ENCODE results near the gene RASD2.

Gene RASD2

DNA sequence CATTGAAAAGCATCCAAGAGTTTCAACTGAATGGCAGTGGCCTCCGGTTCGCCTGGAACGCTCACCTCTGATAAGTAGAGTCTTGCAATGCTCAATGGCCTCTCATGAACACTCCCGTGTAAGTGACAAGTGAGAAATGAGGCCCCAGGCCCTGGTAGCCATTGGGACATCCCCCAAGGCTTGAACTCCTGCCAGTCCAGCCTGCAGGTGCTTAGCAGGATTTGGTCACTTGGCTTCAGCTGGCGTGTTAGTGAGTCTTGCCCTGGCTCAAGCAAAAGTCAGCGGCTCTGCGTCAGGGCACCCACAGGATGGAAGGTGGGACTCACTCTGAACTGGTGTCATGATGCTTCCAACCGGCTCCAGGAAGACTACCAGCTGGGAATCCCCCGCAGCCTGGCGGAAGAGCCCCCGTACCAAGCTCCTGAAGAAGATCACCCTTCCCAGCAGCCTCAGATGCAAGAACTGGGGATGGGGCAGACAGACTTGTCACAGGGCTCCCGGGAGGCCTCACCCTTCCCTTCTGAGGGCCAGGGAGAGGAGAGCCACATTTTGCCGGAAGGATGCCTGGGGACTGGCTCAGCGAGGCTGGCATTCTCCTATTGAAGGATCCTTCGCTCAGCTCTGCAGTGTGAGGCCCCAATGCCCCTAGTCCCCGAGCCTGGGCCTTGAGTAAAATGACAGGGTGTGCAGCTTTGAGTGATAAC lies 57.2 kb downstream of the RASD2 start:
- no peak for FAIRE-seq
- no peak for DNase-seq (ENCODE audit: extremely low spot score, insufficient read length, low read depth)

- FAIRE-seq (no peak), DNase-seq (ENCODE audit: extremely low spot score, insufficient read length, low read depth) (no peak)
These were observed 57.7 kb downstream of the RASD2 start for GRCh38 chr22:35598396-35598710.

DNA sequence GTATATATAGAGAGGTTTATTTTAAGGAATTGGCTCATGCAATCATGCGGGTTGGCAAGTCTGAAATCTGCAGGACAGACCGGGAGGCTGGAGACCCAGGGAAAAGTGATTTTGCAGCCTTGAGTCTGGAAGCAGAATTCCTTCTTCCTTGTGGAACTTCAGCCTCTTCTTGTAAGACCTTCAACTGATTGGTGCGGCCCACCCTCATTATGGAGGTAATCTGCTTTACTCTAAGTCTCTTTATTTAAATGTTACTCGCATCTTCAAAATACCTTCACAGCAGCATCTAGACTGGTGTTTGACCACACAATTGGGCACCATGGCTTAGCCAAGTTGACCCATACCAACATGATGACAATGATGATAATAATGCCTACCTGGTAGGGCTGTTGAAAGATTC lies 58.7 kb downstream of the RASD2 start:
- no peak for DNase-seq (ENCODE audit: extremely low spot score, insufficient read length, low read depth)
- no peak for FAIRE-seq

GRCh38 chr22:35600476-35600875 lies 59.8 kb downstream of the RASD2 start:
- DNase-seq (ENCODE audit: extremely low spot score, insufficient read length, low read depth) (no peak), FAIRE-seq (no peak)

- FAIRE-seq, result no peak
- no peak for DNase-seq (ENCODE audit: extremely low spot score, insufficient read length, low read depth)
These were observed 60.5 kb downstream of the RASD2 start for GRCh38 chr22:35601013-35601580.

DNA sequence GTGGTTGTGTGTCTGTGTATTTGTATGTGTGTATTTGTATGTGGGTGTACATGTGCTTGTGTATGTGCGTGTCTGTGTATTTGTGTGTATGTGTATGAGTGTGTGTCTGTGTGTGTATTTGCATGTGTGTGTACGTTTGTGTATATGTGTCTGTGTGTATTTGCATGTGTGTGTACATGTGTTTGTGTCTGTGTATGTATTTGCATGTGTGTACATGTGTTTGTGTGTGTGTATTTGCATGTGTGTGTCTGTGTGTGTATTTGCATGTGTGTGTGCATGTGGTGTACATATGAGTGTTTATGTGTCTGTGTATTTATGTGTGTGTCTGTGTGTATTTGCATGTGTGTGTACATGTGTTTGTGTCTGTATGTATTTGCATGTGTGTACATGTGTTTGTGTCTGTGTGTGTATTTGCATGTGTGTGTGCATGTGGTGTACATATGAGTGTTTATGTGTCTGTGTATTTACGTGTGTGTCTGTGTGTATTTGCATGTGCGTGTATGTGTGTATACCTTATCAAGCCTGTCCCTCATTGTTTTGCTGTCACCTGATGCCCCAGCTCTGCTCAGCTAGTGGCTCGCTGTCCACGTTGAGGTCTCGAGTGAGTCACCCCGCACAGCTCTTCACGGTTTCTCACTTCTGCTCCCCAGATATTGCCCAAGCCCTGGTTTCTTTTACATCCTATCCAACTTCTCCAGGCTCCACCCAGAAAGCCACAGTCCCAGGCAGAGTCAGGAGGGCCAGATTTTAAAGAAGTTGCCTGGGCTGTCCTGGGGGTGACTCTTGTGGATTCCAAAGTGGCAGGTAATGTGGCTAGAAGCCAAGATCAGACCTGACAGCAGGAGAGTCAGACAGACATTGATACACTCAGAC lies 61.3 kb downstream of the RASD2 start:
- no peak for FAIRE-seq
- no peak for DNase-seq (ENCODE audit: extremely low spot score, insufficient read length, low read depth)
